HuH-7 (cell line): ENCODE data around the gene BCAS3.
"Not testable (repeated sequence)": the region's sequence is repeated elsewhere in the genome, so short reads cannot be mapped to it uniquely, and the experiment has no call there.

ENCODE experiments used
- DNase-seq: peaks from one replicate; pipeline ENCODE4 v3.0.0; 2011; ENCODE audit warnings: low spot score

BCAS3 gene

DNA sequence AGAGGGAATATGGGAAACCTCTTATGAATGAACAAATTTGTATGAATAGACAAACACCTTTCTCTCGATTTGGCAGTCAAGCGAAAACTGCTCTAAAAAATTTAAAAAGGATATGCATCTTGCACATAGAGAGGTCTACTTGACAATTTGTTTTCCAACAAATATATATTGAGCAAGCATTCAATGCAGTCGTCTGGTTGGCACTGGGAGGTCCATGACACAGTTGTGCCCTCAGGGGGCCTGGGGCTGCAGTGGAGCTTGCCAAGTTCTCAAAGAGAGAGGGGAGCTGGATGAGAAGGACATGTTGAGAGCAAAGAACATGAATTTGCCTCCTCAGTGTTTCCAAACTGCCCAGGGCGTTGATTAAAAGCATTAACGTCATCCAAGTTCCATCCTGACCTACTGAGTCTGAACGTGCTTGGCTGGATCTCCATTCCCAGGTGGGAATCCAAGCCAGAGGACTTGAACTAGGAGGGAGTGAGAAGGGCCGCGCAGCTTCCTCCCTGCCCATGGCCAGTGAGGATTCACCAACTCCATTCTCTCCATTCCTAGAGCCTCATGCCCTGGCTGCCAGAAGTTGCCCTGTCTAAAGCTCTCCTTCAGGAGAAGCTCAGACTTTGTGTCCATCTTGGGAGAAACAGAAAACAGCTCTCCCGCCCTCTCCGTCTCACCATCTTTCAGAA is 746.5 kb downstream of the BCAS3 start:
- DNase-seq: no peak

DNA sequence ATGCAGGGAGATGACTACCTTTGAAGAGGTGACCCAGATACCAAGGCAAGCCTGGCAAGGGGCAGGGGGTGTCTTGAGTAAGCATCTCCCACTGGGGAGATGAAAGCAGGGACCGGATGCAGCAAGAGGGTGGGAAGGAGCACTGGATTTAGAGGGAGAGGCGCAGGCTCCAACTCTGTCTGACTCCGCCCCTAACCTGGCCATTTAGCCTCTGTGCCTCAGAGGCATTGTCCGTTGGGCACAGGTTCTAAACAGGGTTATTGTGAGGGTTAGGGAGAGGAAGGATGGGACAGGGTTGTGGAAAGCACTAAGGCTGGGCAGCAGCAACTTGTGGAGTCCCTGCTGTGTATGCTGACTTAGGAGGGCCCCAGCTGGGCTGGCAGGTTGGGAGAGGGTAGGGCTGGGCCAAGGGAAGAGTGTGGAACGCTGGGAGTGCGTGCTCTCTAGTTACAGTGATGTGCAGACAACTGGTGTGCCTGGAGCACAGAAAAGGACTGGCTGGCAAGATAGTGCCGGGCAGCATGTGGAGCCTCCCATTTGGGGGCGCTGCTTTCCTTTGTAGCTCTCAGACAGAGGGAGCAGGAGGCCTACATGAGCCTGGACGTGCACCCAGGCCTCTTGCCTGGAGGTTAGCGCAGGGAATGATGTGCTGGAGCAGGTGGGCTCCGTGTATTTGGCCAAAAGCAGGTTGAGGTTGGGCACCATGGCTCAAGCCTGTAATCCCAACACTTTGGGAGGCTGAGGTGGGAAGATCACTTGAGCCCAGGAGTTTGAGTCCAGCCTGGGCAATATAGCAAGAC is 748.2 kb downstream of the BCAS3 start:
- peak; percentile 74 for DNase-seq

DNA sequence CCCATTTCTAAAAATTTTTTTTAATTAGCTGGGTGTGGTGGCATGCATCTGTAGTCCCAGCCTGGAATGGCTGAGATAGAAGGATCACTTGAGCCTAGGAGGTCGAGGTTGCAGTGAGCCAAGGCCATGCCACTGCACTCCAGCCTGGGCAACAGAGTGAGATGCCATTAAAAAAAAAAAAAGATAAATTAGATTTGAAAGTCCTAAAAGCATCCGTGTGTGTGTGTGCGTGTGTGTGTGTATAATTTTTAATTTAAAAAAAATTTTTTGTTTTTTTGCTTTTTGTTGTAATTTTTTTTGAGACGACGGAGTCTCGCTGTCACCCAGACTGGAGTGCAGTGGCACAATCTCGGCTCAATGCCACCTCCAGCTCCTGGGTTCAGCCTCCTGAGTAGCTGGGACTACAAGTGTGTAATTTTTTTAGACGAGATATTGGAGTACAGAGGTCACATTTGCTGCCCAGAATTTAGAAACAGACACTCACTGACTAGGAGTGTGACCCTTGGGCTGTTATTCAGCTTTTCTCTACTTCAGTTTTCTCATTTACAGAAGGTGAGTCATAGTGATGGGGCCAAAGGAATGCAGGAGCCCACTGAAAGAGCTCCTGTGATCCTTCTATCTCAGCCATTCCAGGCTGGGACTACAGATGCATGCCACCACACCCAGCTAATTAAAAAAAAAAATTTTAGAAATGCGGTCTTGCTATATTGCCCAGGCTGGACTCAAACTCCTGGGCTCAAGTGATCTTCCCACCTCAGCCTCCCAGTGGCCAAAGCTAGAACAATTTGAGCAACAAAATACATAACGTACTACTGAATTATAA is 749.0 kb downstream of the BCAS3 start:
- DNase-seq: no peak

DNA sequence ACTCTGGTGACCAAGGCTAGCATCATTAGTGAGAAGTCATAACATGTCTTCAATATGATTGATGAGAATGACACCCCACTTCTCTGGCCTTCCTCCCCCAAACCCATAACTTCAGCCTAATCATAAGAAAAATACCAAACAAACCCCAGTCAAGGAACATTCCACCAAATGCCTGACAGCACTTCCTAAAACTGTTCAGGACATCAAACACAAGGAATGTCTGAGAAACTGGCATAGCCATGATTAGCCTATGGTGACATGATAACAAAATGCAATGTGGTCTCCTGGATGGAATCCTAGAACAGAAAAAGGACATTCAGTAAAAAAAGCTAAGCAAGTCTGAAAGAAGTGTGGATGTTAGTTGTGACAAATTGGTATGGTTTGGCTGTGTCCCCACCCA is 749.9 kb downstream of the BCAS3 start:
- no peak for DNase-seq

DNA sequence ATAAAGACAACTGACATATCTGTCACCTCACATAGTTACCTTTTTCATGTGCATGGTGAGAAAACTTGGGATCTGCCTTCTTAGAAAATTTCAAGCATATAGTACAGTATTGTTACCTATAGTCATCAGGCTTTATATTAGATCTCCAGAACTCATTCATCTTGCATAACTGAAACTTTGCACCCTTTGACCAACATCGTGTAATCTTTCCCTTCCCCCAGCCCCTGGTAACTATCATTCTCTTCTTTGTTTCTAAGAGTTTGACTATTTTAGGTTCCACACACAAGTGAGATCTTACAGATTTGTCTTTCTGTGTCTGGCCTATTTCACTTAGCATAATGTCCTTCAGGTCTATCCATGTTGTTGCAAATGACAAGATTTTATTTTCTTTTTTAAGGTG is 751.6 kb downstream of the BCAS3 start:
- DNase-seq: no peak

DNA sequence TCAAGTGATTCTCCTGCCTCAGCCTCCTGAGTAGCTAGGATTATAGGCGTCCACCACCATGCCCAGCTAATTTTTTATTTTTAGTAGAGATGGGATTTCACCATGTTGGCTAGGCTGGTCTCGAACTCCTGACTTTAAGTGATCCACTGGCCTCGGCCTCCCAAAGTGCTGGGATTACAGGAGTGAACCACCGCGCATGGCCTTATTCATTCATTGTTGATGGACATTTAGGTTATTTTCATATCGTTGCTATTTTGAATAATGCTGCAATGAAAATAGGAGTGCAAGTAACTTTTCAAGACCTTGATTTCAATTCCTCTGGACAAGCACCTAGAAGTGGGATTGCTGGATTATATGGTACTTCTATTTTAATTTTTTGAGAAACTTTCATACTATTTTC is 752.2 kb downstream of the BCAS3 start:
- not testable (repeated sequence) for DNase-seq

DNA sequence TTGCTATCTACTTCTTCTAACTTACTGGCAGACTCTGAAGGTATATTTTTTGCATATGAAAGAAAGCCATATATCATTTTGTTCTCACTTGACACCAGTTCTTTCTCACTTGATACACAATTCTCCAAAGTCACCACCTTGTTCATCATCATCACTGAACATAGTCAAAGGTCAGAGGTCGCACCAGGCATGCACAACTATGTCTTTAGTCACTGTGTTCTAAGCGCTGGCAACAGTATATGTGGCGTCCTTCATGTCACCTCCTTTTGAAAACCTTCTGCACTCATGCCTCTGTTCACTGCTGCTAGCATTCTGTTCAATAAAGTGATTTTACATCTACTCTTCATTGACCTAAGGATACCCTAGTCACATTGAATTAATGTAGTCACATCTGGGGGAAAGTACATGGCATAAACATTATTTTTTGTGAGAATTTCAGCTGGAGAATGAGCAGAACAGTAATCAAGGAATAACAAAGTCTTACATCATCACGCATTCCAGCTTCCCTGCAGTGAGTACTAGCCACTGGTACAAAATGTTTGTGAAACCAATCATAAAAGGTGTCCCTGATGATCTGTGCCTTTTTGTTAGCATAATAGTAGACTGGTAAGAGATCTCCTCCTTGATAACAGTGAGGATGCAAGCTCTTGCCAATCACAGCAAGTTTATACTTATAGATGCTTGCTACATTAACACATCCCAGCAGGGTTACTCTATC is 754.1 kb downstream of the BCAS3 start:
- no peak for DNase-seq

DNA sequence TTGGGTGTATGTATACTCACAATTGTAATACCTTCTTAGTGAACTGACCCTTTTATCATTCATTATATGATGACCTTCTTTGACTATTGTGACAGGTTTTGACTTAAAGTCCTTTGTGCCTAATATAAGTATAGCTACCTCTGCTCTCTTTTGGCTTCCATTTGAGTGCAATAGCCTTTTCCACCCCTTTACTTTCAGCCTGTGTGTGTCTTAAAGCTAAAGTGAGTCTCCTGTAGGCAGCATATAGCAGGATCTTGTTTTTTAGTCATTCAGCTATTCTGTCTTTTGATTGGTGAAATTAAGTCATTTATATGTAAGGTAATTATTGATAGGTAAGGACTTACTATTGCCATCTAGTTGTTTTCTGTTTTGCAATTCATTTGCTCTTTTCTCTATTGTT is 758.6 kb downstream of the BCAS3 start:
- DNase-seq: no peak

DNA sequence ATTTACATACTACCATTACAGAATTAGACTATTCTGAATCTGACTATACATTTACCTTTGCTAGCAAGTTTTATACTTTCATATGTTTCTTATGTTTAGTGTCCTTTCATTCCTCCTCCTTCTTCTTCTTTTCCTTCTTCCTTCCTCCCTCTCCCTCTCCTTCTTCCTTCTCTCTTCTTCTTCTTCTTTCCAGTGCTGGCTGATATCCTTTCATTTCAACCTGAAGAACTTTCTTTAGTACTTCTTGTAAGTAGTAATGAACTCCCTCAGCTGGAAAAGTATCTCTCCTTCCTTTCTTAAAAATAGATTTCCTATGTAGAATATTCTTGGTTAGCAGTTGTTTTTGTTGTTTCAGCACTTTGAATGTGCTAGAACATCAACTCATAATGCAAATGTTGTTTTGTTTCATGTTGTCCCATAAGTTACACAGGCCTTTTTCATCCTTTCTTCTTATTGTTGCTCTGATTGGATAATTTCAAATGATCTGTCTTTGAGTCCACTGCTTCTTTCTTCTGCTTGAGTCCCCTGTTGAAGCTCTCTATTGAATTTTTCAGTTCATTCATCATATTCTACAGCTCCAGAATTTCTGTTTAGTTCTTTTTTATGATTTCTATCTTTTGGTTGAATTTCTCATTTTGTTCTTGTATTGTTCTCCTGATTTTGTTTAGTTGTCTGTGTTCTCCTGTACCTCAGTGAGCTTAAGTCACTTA is 759.5 kb downstream of the BCAS3 start:
- no peak for DNase-seq

DNA sequence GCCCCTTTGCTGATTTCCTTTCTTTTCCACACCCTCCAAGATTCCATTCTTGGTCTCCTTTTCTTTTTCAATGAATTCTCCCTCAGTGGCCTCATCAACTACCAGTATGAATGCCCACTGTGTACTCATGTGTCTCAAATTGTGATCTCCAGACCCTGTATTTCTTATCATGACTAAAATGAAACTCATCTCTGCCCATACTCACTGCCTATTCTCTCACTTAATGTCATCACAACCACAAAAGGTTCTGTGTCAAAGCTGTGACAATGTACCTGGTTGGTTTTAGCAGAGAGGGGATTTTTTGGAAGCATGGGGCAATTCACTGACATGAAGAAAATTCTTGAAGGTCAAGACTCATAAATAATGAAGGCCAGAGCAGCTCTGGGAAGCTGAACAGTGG is 763.0 kb downstream of the BCAS3 start:
- no peak for DNase-seq

DNA sequence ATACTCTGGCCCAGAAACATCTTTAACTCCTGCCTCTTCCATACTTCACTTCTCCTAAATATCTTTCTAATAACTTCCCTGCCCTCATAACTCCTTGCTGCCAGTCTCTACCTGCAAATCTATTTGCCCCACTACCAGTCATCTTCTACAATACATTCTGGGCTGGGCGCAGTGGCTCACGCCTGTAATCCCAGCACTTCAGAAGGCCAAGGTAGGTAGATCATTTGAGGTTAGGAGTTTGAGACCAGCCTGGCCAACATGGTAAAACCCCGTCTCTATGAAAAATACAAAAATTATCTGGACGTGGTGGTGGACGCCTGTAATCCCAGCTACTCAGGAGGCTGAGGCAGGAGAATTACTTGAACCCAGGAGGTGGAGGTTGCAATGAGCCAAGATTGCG is 763.9 kb downstream of the BCAS3 start:
- not testable (repeated sequence) for DNase-seq

DNA sequence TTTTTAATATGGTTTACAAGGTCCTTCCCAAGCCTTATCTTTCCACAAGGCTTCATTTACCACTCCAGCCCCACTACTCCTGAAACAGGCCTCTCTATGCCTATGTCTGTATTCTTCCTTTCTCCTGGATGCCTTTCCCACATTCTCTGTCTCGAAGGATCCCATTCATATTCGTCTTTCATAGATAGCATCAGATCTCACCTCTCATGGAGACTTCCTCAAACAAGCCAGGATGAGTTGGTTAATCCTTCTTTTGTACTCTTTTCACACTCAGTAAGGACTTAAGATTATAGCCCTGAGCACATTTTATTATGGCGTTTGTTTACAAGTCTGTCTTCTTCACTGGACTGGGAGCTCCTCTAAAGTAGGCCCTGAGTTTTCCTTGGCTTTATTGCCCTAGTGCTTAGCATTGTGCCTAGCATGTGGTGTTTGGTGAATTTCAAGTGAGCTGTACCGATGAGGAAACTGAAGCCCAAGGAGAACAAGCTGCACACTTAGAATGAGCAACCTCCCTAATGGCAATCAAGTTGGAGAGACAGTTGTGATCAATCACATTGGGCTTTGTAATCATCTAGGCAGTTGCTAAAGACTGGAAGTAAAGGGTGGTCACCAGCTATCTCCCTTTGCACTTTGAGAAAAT is 764.6 kb downstream of the BCAS3 start:
- DNase-seq: no peak
